Measurements from ENCODE around the gene UGT1A10. TPM values are rescaled to one million over a fixed set of nuclear protein-coding genes. Genes with fewer than 3 reads are reported as not detected.

Gene UGT1A10
- total and polyA plus RNA-seq, 12 donors = not detected

- TF ChIP-seq CTCF (IDR thresholded peaks at IDR 0.05) = no peak
- no peaks in the 10 kb centered on the region for H3K4me1 ChIP-seq
- no peak for DNase-seq
- H3K27me3 ChIP-seq = peaks cover 0 to 26% (median 0%) of the 10 kb centered on the region in 7 donors
- H3K27ac ChIP-seq = no peak overlapping the region
- no peak for ATAC-seq
- no peak overlapping the region for H3K4me3 ChIP-seq
- intact Hi-C loops (cut with DNase I) = no loop called here
- H3K36me3 ChIP-seq = no peaks in the 10 kb centered on the region
- H3K9me3 ChIP-seq = peaks cover 0 to 15% (median 0%) of the 10 kb centered on the region in 11 donors
- 68 to 72% methylated on average over 10 of the region's 10 CpGs for WGBS, 2 donors
Measured at GRCh38 chr2:233707940-233708644, 71.8 kb downstream of the UGT1A10 start.

DNA sequence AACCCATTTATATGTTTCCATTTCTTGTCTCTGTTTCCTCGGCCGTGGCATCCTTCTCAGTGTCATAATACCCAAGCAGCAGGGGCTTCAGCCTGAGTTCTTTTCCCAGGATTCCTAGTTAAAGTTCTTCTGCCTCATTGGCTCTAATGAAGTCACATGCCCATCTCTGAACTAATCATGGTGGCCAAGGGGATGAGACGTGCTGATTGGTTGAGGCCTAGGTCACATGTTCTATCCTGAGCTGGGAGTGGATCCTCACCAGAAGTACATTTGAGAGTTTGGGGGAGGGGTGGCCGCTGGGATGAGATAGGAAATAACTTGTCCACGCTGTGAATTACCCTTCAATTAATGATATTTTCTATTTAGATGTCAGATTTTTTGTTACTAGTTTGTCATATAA lies 72.7 kb downstream of the UGT1A10 start:
- intact Hi-C loops (cut with DNase I) = no loop called here
- no peak for TF ChIP-seq CTCF (IDR thresholded peaks at IDR 0.05)
- DNase-seq = no peak
- Histone ChIP-seq H3K27me3 (peaks cover 0 to 26% (median 0%) of the 10 kb centered on the region in 7 donors), H3K27ac (no peak overlapping the region), H3K36me3 (no peaks in the 10 kb centered on the region), H3K4me3 (no peak overlapping the region), H3K9me3 (peaks cover 0 to 8% (median 0%) of the 10 kb centered on the region in 11 donors), H3K4me1 (no peaks in the 10 kb centered on the region)
- WGBS, 2 donors = 85% methylated on average over 5 of the region's 5 CpGs
- no peak for ATAC-seq

GRCh38 chr2:233711312-233712008 lies 75.2 kb downstream of the UGT1A10 start:
- DNase-seq = peak; percentile 71 to 72
- no peaks in the 10 kb centered on the region for H3K36me3 ChIP-seq
- ATAC-seq = peak; percentile 51 to 89 (median 78)
- H3K4me3 ChIP-seq = no peak overlapping the region
- TF ChIP-seq CTCF (IDR thresholded peaks at IDR 0.05) = peak; percentile 40 to 88 (median 77)
- H3K4me1 ChIP-seq = no peaks in the 10 kb centered on the region
- intact Hi-C loops (cut with DNase I) = no loop called here
- peaks cover 0 to 33% (median 5%) of the 10 kb centered on the region in 7 donors for H3K27me3 ChIP-seq
- H3K27ac ChIP-seq = no peak overlapping the region
- no peaks in the 10 kb centered on the region for H3K9me3 ChIP-seq
- 34 to 37% methylated on average over 11 of the region's 11 CpGs for WGBS, 2 donors

DNA sequence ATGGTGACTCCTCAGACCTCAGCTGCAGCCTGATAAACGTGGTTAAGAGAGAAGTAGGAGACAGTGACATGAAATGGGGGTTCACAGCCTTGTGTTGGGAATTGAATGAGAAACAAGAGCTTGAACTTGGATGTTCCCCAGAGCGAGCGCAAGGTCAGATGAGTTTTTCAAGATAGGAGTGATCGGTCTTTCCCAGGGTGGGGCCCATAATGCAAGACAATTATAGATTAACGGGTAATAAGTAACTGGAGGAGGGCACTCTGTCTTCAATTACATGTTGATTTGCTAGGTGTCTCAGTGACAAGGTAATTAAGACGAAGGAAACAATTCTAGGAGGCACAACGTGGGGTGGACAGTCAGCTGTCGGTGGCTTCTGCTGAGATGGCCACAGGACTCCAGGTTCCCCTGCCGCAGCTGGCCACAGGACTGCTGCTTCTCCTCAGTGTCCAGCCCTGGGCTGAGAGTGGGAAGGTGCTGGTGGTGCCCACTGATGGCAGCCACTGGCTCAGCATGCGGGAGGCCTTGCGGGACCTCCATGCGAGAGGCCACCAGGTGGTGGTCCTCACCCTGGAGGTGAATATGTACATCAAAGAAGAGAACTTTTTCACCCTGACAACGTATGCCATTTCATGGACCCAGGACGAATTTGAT lies 76.5 kb downstream of the UGT1A10 start, which contains the start of gene UGT1A5:
TSS of gene UGT1A5 (plus strand) at position 297 of the 651 bp plus-strand sequence. CDS start at position 382, 85 bp downstream.
- intact Hi-C loops (cut with DNase I) = no loop called here
- no peaks in the 10 kb centered on the region for H3K4me1 ChIP-seq
- DNase-seq = no peak
- no peaks in the 10 kb centered on the region for H3K36me3 ChIP-seq
- 80 to 81% methylated on average over 14 of the region's 14 CpGs for WGBS, 2 donors
- peaks cover 0 to 30% (median 18%) of the 10 kb centered on the region in 7 donors for H3K27me3 ChIP-seq
- H3K4me3 ChIP-seq = no peak within 1 kb of the TSS
- TF ChIP-seq CTCF (IDR thresholded peaks at IDR 0.05) = no peak
- H3K9me3 ChIP-seq = no peaks in the 10 kb centered on the region
- ATAC-seq = no peak
- no peak within 1 kb of the TSS for H3K27ac ChIP-seq
